Raji (cell line): ENCODE results near the gene FUT1.

Source experiments
- POLR2A ChIP-seq: IDR thresholded peaks from 2 replicates; pipeline ENCODE4 v1.6.1; 2011; ENCODE audit warnings: low read depth, low read length, control low read depth; ENCODE audit not compliant: insufficient read depth

Gene FUT1

GRCh38 chr19:48772503-48772953 is 20.1 kb upstream of the FUT1 start:
- no peak for TF ChIP-seq POLR2A

- TF ChIP-seq POLR2A, result no peak
Observed at GRCh38 chr19:48770734-48771472, 18.5 kb upstream of the FUT1 start.

- TF ChIP-seq POLR2A, result no peak
Observed at GRCh38 chr19:48770266-48770665, 17.8 kb upstream of the FUT1 start.

- no peak for TF ChIP-seq POLR2A
Observed at GRCh38 chr19:48768994-48769713, 16.7 kb upstream of the FUT1 start.

- TF ChIP-seq POLR2A, result 0 out of 2 replicates have a peak, but pooled peaks have one; percentile 14
Observed at GRCh38 chr19:48760504-48761205, 8.2 kb upstream of the FUT1 start.

GRCh38 chr19:48757741-48758144 is 5.3 kb upstream of the FUT1 start:
- TF ChIP-seq POLR2A, result no peak

GRCh38 chr19:48757089-48757675 is 4.7 kb upstream of the FUT1 start:
- TF ChIP-seq POLR2A, result no peak

- TF ChIP-seq POLR2A, result no peak
Observed at GRCh38 chr19:48756686-48757085, 4.2 kb upstream of the FUT1 start.

- no peak for TF ChIP-seq POLR2A
Observed at GRCh38 chr19:48756212-48756611, 3.8 kb upstream of the FUT1 start.

GRCh38 chr19:48755787-48756186 is 3.3 kb upstream of the FUT1 start:
- TF ChIP-seq POLR2A, result no peak

GRCh38 chr19:48755084-48755641 is 2.7 kb upstream of the FUT1 start, which contains the start of gene FGF21:
Gene FGF21 (plus strand): TSS chr19:48755524. CDS start chr19:48756237, 713 bp downstream.
- TF ChIP-seq POLR2A, result no peak

GRCh38 chr19:48751845-48752495 is 471 bp downstream of the FUT1 start:
- no peak for TF ChIP-seq POLR2A

- no peak for TF ChIP-seq POLR2A
Observed at GRCh38 chr19:48750771-48751504, 1.5 kb downstream of the FUT1 start.

GRCh38 chr19:48750351-48750750 is 2.1 kb downstream of the FUT1 start:
- no peak for TF ChIP-seq POLR2A

GRCh38 chr19:48749571-48750198 is 2.8 kb downstream of the FUT1 start:
- no peak for TF ChIP-seq POLR2A
